ENCODE results near the gene GOLM1. TPM values are rescaled to one million over a fixed set of nuclear protein-coding genes. Genes with fewer than 3 reads are reported as not detected.
"Not testable (repeated sequence)": the region's sequence is repeated elsewhere in the genome, so short reads cannot be mapped to it uniquely, and the experiment has no call there.

Gene GOLM1
- total and polyA plus RNA-seq, 2 donors (not counting 1 experiment from before 2014, with no cell fraction given): 0.54 TPM; not detected in 1

GRCh38 chr9:86052556-86053468 is 46.5 kb downstream of the GOLM1 start:
- Histone ChIP-seq H3K4me1 (ENCODE audit: control insufficient read depth in 2 of 2, insufficient read depth in 2 of 2, low read length in 2 of 2) (no peaks in the 10 kb centered on the region), H3K79me2 (ENCODE audit: control insufficient read depth, insufficient read depth, low read length) (no peaks in the 10 kb centered on the region), H3K4me2 (replicated peaks; ENCODE audit: low read depth, low read length, poor library complexity, severe bottlenecking) (no peak overlapping the region), H3K9me3 (ENCODE audit: control extremely low read depth in 1 of 3, control insufficient read depth in 2 of 3, insufficient read depth in 1 of 3, low read length in 2 of 3) (peaks cover 0 to 13% (median 0%) of the 10 kb centered on the region in 3 donors), H3K27me3 (replicated peaks in 1 of 4; ENCODE audit: control extremely low read depth in 1 of 4, control insufficient read depth in 3 of 4, insufficient read depth in 4 of 4, low read length in 3 of 4) (no peaks in the 10 kb centered on the region), H2AFZ (ENCODE audit: insufficient read depth, low read depth, low read length, poor library complexity, severe bottlenecking) (no peak overlapping the region), H3K9ac (ENCODE audit: low read length) (no peak overlapping the region), H3K4me3 (ENCODE audit: control extremely low read depth in 1 of 5, extremely low read depth in 1 of 5, insufficient read depth in 1 of 5, low read depth in 2 of 5, low read length in 4 of 5) (no peak overlapping the region), H3K27ac (ENCODE audit: low read length in 2 of 2) (no peak overlapping the region), H3K36me3 (replicated peaks in 1 of 2; ENCODE audit: control extremely low read depth in 1 of 2, control insufficient read depth in 1 of 2, extremely low read depth in 1 of 2, insufficient read depth in 2 of 2, low read length in 1 of 2) (no peaks in the 10 kb centered on the region), H4K20me1 (ENCODE audit: control insufficient read depth, insufficient read depth, low read length, poor library complexity, severe bottlenecking) (no peaks in the 10 kb centered on the region)
- Mint-ChIP-seq H3K9me3 (ENCODE audit: insufficient read depth) (no peaks in the 10 kb centered on the region), H3K4me1 (no peaks in the 10 kb centered on the region), H3K4me3 (no peak overlapping the region), H3K27ac (no peak overlapping the region), H3K27me3 (peaks cover 4% of the 10 kb centered on the region)
- intact Hi-C loops (cut with micrococcal nuclease): no loop called here
- ATAC-seq (ENCODE audit: low read depth) (no peak), DNase-seq (no peak)
- POLR2A ChIA-PET: no interaction called here
- CTCF ChIA-PET: no interaction called here
- no peak for TF ChIP-seq CTCF (IDR thresholded peaks at IDR 0.05)
- no peak for TF ChIP-seq EZH2 (IDR thresholded peaks at IDR 0.05; ENCODE audit: borderline replicate concordance, insufficient read depth, low read depth, low read length, poor library complexity, severe bottlenecking)
- WGBS (ENCODE audit: insufficient coverage): 93% methylated on average over 21 of the region's 21 CpGs

- H3K4me1 ChIP-seq (ENCODE audit: control insufficient read depth in 2 of 2, insufficient read depth in 2 of 2, low read length in 2 of 2); H3K4me3 Mint-ChIP-seq; H3K27me3 Mint-ChIP-seq; H3K9me3 Mint-ChIP-seq (ENCODE audit: insufficient read depth); H2AFZ ChIP-seq (ENCODE audit: insufficient read depth, low read depth, low read length, poor library complexity, severe bottlenecking); ATAC-seq (ENCODE audit: low read depth); H3K79me2 ChIP-seq (ENCODE audit: control insufficient read depth, insufficient read depth, low read length); POLR2A ChIA-PET; DNase-seq; H3K4me3 ChIP-seq (ENCODE audit: control extremely low read depth in 1 of 5, extremely low read depth in 1 of 5, insufficient read depth in 1 of 5, low read depth in 2 of 5, low read length in 4 of 5); H3K36me3 ChIP-seq (replicated peaks in 1 of 2; ENCODE audit: control extremely low read depth in 1 of 2, control insufficient read depth in 1 of 2, extremely low read depth in 1 of 2, insufficient read depth in 2 of 2, low read length in 1 of 2); H3K4me1 Mint-ChIP-seq; H3K27ac ChIP-seq (ENCODE audit: low read length in 2 of 2); intact Hi-C loops (cut with micrococcal nuclease); CTCF ChIA-PET; H3K27me3 ChIP-seq (replicated peaks in 1 of 4; ENCODE audit: control extremely low read depth in 1 of 4, control insufficient read depth in 3 of 4, insufficient read depth in 4 of 4, low read length in 3 of 4); H3K9ac ChIP-seq (ENCODE audit: low read length); H3K27ac Mint-ChIP-seq; H4K20me1 ChIP-seq (ENCODE audit: control insufficient read depth, insufficient read depth, low read length, poor library complexity, severe bottlenecking); H3K4me2 ChIP-seq (replicated peaks; ENCODE audit: low read depth, low read length, poor library complexity, severe bottlenecking): not testable (repeated sequence)
- WGBS (ENCODE audit: insufficient coverage): 80% methylated on average over 1 of the region's 7 CpGs
- peaks cover 0 to 15% (median 0%) of the 10 kb centered on the region in 3 donors for H3K9me3 ChIP-seq (ENCODE audit: control extremely low read depth in 1 of 3, control insufficient read depth in 2 of 3, insufficient read depth in 1 of 3, low read length in 2 of 3)
Observed at GRCh38 chr9:86048018-86048742, 51.2 kb downstream of the GOLM1 start.
